Measurements from ENCODE around the gene PRSS53.

Gene PRSS53

GRCh38 chr16:31077592-31078396 is 10.9 kb downstream of the PRSS53 start:
- Histone ChIP-seq H3K27ac (no peak overlapping the region), H3K4me3 (no peak overlapping the region)
- DNase-seq (ENCODE audit: low spot score): no peak
- no peak for TF ChIP-seq CTCF (IDR thresholded peaks at IDR 0.05)

- no peak for DNase-seq (ENCODE audit: low spot score)
- Histone ChIP-seq H3K4me3 (no peak overlapping the region), H3K27ac (no peak overlapping the region)
- TF ChIP-seq CTCF (IDR thresholded peaks at IDR 0.05): no peak
These were observed 11.7 kb downstream of the PRSS53 start for GRCh38 chr16:31077024-31077423.

GRCh38 chr16:31076319-31076718 is 12.4 kb downstream of the PRSS53 start:
- Histone ChIP-seq H3K27ac (no peak overlapping the region), H3K4me3 (no peak overlapping the region)
- no peak for TF ChIP-seq CTCF (IDR thresholded peaks at IDR 0.05)
- no peak for DNase-seq (ENCODE audit: low spot score)

GRCh38 chr16:31074814-31075183 is 13.9 kb downstream of the PRSS53 start:
- Histone ChIP-seq H3K27ac (peak overlapping the region; percentile 83 to 95), H3K4me3 (peak overlapping the region; percentile 93)
- TF ChIP-seq CTCF (IDR thresholded peaks at IDR 0.05): no peak
- DNase-seq (ENCODE audit: low spot score): no peak

GRCh38 chr16:31073970-31074813 is 14.6 kb downstream of the PRSS53 start, which contains the start of the genes ZNF646 and ZNF668:
TSS of gene ZNF646 (plus strand) at chr16:31074422. CDS start at chr16:31076325, 1,903 bp downstream.
TSS of gene ZNF668 (minus strand) at chr16:31074240. CDS start at chr16:31064459, 9,781 bp downstream.
- DNase-seq (ENCODE audit: low spot score): peak; percentile 97
- no peak for TF ChIP-seq CTCF (IDR thresholded peaks at IDR 0.05)
- Histone ChIP-seq H3K27ac (peak within 1 kb of the TSS; percentile 83 to 95), H3K4me3 (peak within 1 kb of the TSS; percentile 93)

GRCh38 chr16:31073142-31073969 is 15.4 kb downstream of the PRSS53 start:
- peak overlapping the region; percentile 93 for H3K4me3 ChIP-seq
- H3K27ac ChIP-seq: peak overlapping the region; percentile 83 to 95
- DNase-seq (ENCODE audit: low spot score): peak; percentile 92
- no peak for TF ChIP-seq CTCF (IDR thresholded peaks at IDR 0.05)
